ENCODE results near the gene C4A.
"Not testable (repeated sequence)": the region's sequence is repeated elsewhere in the genome, so short reads cannot be mapped to it uniquely, and the experiment has no call there.

- TF ChIP-seq POLR2A, CTCF (IDR thresholded peaks at IDR 0.05): not testable (repeated sequence)
Measured at GRCh38 chr6:32005538-32005880, 23.7 kb downstream of the C4A start.
